Stimulated activated CD8-positive, alpha-beta memory T cell treated with anti-CD3 and anti-CD28 coated beads, Interleukin-15, amount 100 ng/mL, for 24 hours (primary cell): Measurements from ENCODE around the gene IER3.

Experiments used
- DNase-seq: peaks from one replicate; pipeline ENCODE4 v3.0.0-alpha.2; 2020; ENCODE audit warnings: low read depth

Gene IER3

GRCh38 chr6:30703821-30704220 lies 40.5 kb downstream of the IER3 start:
- no peak for DNase-seq

DNA sequence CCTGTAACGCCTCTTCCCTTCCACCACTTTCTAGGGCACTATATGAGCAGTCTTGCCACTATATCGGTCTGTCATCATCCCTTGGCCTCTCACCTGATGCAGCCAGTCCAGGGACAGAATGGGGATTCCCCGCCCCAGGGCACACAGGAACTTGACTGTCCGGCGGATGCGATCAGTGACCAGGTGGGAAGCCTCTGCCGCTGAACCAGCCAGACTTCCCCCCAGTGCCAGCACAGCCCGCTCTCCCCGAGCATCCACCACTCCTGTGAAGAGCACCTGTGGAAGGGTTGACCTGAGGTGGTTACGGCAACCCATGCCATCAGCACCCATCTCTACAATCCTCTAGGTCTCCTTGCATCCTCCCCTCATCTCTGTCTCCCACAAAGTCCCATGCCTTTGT lies 41.3 kb downstream of the IER3 start:
- no peak for DNase-seq

- DNase-seq: no peak
These were observed 44.0 kb downstream of the IER3 start for GRCh38 chr6:30700340-30700739.

- DNase-seq: no peak
These were observed 47.9 kb downstream of the IER3 start for GRCh38 chr6:30696432-30696831.
